ENCODE data around the gene FOXO6. TPM values are rescaled to one million over a fixed set of nuclear protein-coding genes. Genes with fewer than 3 reads are reported as not detected.
A peak's percentile ranks its signal among the peaks of the same experiment; 100 is the strongest.

Gene FOXO6
- total and polyA plus RNA-seq, 2 experiments from 2014 or later, result 0.68 to 4.2 TPM

DNA sequence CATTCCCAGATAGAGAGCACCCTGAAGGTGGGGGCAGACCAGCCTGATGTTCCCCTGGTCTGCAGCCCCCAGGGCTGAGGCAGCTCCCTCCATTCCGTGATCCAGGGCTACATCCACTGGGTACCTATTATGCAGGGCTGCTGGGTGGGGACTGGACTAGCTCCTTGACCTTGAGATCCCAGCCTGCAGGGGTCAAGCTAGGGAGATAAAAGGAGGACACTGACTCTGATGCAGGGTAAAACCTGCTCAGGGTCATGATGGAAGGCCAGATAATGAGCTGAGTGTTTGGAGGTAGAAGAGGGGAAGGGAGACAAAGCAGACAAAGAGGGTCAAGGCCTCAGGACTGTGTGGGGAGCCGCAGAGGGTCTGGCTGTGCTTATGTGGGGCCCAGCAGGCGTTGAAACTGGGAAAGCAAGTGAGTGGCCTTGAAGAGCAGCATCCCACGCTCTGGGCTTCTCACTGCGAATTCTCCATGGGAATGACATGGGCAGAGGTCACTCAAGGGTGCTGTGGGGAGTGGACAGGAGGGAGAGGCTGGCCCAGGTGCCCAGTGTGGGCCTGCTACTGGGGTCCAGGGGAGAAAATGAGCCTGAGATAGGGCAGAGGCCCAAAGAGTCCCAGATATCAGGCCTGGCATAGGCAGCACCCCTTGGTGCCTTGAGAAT, 9.7 kb downstream of the FOXO6 start:
- Histone ChIP-seq H3K9me2 (ENCODE audit: insufficient read depth) (no peaks in the 10 kb centered on the region), H4K20me1 (replicated peaks; ENCODE audit: insufficient read depth) (no peaks in the 10 kb centered on the region), H3K27ac (ENCODE audit: low read depth) (no peak overlapping the region), H3K4me3 (peak overlapping the region; percentile 58; the same call in 1 of the 2 replicates), H3K4me2 (peak overlapping the region; percentile 80), H3K27me3 (ENCODE audit: insufficient read depth) (peaks cover 34% of the 10 kb centered on the region), H3K4me1 (ENCODE audit: insufficient read depth) (peaks cover 51% of the 10 kb centered on the region), H3K36me3 (ENCODE audit: insufficient read depth) (no peaks in the 10 kb centered on the region), H3F3A (replicated peaks; ENCODE audit: low read depth) (no peaks in the 10 kb centered on the region), H2AFZ (no peak overlapping the region), H3K79me2 (replicated peaks; ENCODE audit: insufficient read depth) (no peaks in the 10 kb centered on the region)
- H3K4me3 Mint-ChIP-seq, result 0 out of 3 replicates have a peak overlapping the region, but pooled peaks have one; percentile 16
- TF ChIP-seq CREB1 (CRISPR knock-in tag; IDR thresholded peaks at IDR 0.05; ENCODE audit: low read depth) (no peak), NANOG (IDR thresholded peaks at IDR 0.05; ENCODE audit: borderline replicate concordance) (no peak)
- H3K36me3 Mint-ChIP-seq (ENCODE audit: low read depth), result no peaks in the 10 kb centered on the region; the same call in 2 of the 3 replicates
- peak overlapping the region; percentile 14; the same call in 1 of the 2 replicates for H3K27ac Mint-ChIP-seq
- peaks cover 24% of the 10 kb centered on the region for H3K27me3 Mint-ChIP-seq (ENCODE audit: insufficient read depth, low read depth, poor library complexity)
- ATAC-seq (peak; percentile 5), DNase-seq (ENCODE audit: low spot score) (no peak)
- H3K4me1 Mint-ChIP-seq, result peaks cover 59% of the 10 kb centered on the region
- H3K9me3 Mint-ChIP-seq, result no peaks in the 10 kb centered on the region

DNA sequence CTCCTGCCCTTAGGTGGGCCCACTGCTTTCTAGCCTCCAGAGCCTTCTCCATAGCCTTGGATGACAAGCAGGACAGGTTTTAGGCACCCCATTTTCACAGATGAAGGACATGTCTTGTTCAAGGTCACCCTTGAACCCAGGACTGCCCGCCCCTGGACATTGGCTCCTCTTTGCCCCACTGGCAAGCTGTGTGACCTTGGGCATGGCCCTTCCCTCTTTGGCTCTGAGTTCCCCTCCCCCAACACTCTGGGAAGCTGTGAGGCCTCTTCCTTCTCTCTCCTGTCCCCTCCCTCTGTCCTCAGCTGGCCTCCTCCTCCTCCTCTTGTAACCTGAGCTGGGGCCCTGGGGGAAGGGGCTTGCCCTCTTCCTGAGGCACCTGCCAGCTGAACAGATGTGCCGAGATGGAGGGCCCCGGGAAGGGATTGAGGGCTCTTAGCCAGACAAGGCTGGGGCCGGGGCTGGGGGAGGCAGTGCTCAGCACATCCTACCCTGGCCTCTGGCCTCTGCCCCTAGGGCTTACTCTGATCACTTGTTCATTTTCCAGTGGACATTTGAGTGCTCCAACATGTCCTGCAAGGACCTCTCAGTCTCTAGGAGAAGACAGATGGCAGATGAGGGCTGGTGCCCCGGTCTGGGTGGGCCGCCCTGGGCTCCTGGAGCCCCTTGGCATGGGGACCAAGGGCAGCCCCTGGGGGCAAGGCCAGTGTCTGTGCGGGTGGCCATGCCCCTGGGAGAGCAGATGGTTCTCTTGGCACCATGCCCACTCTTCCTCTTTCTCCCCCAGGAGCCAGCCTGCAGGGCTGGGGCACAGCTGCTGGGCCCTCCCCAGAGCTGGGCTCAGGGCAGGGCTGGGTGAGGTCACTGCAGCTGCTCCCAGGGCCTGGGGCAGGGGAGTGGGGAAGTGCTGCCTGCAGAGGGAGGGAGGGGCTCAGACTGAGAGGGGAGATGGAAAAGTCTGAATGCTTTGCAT, 10.7 kb downstream of the FOXO6 start:
- H3K4me1 Mint-ChIP-seq, result peaks cover 61% of the 10 kb centered on the region
- H3K27me3 Mint-ChIP-seq (ENCODE audit: insufficient read depth, low read depth, poor library complexity), result peaks cover 24% of the 10 kb centered on the region
- H3K4me1 ChIP-seq (ENCODE audit: insufficient read depth), result peaks cover 51% of the 10 kb centered on the region
- H3K4me3 Mint-ChIP-seq, result peak overlapping the region; percentile 64
- no peaks in the 10 kb centered on the region for H3K36me3 ChIP-seq (ENCODE audit: insufficient read depth)
- H2AFZ ChIP-seq, result peak overlapping the region; percentile 60; the same call in 1 of the 2 replicates
- no peaks in the 10 kb centered on the region for H3K79me2 ChIP-seq (replicated peaks; ENCODE audit: insufficient read depth)
- peak overlapping the region; percentile 24; the same call in 1 of the 2 replicates for H3K27ac Mint-ChIP-seq
- H3K27ac ChIP-seq (ENCODE audit: low read depth), result no peak overlapping the region
- H3K4me3 ChIP-seq, result peak overlapping the region; percentile 58
- H3F3A ChIP-seq (replicated peaks; ENCODE audit: low read depth), result no peaks in the 10 kb centered on the region
- H3K27me3 ChIP-seq (ENCODE audit: insufficient read depth), result peaks cover 27% of the 10 kb centered on the region
- no peak for TF ChIP-seq ZNF114 (CRISPR knock-in tag; IDR thresholded peaks at IDR 0.05)
- TF ChIP-seq, protein P1, sequence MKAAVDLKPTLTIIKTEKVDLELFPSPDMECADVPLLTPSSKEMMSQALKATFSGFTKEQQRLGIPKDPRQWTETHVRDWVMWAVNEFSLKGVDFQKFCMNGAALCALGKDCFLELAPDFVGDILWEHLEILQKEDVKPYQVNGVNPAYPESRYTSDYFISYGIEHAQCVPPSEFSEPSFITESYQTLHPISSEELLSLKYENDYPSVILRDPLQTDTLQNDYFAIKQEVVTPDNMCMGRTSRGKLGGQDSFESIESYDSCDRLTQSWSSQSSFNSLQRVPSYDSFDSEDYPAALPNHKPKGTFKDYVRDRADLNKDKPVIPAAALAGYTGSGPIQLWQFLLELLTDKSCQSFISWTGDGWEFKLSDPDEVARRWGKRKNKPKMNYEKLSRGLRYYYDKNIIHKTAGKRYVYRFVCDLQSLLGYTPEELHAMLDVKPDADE (IDR thresholded peaks at IDR 0.05), result 0 out of 2 replicates have a peak, but pooled peaks have one; percentile 43
- TF ChIP-seq CREB1 (CRISPR knock-in tag; IDR thresholded peaks at IDR 0.05; ENCODE audit: low read depth), result 0 out of 2 replicates have a peak, but pooled peaks have one; percentile 28
- H3K4me2 ChIP-seq, result peak overlapping the region; percentile 80
- DNase-seq (ENCODE audit: low spot score) (peak; percentile 97), ATAC-seq (peak; percentile 90)
- H3K36me3 Mint-ChIP-seq (ENCODE audit: low read depth), result no peaks in the 10 kb centered on the region; the same call in 2 of the 3 replicates
- H3K9me2 ChIP-seq (ENCODE audit: insufficient read depth), result no peaks in the 10 kb centered on the region
- H3K9me3 Mint-ChIP-seq, result no peaks in the 10 kb centered on the region
- H4K20me1 ChIP-seq (replicated peaks; ENCODE audit: insufficient read depth), result no peaks in the 10 kb centered on the region

DNA sequence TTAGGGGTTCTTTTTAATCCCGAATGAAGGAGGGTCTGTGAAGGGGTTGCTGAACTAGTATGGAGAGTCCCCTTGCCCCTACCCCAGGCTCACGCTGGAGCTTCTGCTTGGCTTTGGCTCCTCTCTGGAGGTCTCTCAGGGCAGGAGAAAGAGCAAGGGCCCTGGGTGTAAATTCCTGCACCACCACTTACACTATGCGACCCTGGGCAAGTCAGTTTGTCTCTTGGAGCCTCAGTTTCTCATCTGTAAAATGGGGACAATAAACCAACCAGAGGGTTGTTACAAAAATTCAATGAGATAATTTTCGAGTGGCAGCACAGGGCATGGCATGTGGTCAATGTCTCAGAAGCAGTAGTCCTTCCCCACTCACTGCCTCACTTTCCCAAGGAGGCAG, 11.4 kb downstream of the FOXO6 start:
- no peaks in the 10 kb centered on the region for H3K9me3 Mint-ChIP-seq
- ATAC-seq (no peak), DNase-seq (ENCODE audit: low spot score) (no peak)
- Histone ChIP-seq H3K9me2 (ENCODE audit: insufficient read depth) (no peaks in the 10 kb centered on the region), H4K20me1 (replicated peaks; ENCODE audit: insufficient read depth) (no peaks in the 10 kb centered on the region), H3K4me2 (peak overlapping the region; percentile 80), H3F3A (replicated peaks; ENCODE audit: low read depth) (no peaks in the 10 kb centered on the region), H3K4me3 (peak overlapping the region; percentile 58; the same call in 1 of the 2 replicates), H3K79me2 (replicated peaks; ENCODE audit: insufficient read depth) (no peaks in the 10 kb centered on the region), H3K27me3 (ENCODE audit: insufficient read depth) (peaks cover 21% of the 10 kb centered on the region), H3K4me1 (ENCODE audit: insufficient read depth) (peaks cover 44% of the 10 kb centered on the region), H2AFZ (no peak overlapping the region), H3K27ac (ENCODE audit: low read depth) (no peak overlapping the region), H3K36me3 (ENCODE audit: insufficient read depth) (no peaks in the 10 kb centered on the region)
- H3K4me1 Mint-ChIP-seq, result peaks cover 58% of the 10 kb centered on the region
- no peak overlapping the region; the same call in 2 of the 3 replicates for H3K4me3 Mint-ChIP-seq
- no peaks in the 10 kb centered on the region; the same call in 2 of the 3 replicates for H3K36me3 Mint-ChIP-seq (ENCODE audit: low read depth)
- H3K27me3 Mint-ChIP-seq (ENCODE audit: insufficient read depth, low read depth, poor library complexity), result peaks cover 18% of the 10 kb centered on the region
- H3K27ac Mint-ChIP-seq, result no peak overlapping the region
- TF ChIP-seq POLR2AphosphoS5 (IDR thresholded peaks at IDR 0.05; ENCODE audit: low read depth) (no peak), ZNF114 (CRISPR knock-in tag; IDR thresholded peaks at IDR 0.05) (no peak), JUNB (IDR thresholded peaks at IDR 0.05; ENCODE audit: unreplicated experiment) (no peak), ZNF331 (CRISPR knock-in tag; IDR thresholded peaks at IDR 0.05; ENCODE audit: low read depth) (no peak), STAT1 (IDR thresholded peaks at IDR 0.05; ENCODE audit: unreplicated experiment) (no peak)
- TF ChIP-seq, protein P1 (IDR thresholded peaks at IDR 0.05), result no peak
